ENCODE data around the gene ERGIC1.

The ERGIC1 gene

DNA sequence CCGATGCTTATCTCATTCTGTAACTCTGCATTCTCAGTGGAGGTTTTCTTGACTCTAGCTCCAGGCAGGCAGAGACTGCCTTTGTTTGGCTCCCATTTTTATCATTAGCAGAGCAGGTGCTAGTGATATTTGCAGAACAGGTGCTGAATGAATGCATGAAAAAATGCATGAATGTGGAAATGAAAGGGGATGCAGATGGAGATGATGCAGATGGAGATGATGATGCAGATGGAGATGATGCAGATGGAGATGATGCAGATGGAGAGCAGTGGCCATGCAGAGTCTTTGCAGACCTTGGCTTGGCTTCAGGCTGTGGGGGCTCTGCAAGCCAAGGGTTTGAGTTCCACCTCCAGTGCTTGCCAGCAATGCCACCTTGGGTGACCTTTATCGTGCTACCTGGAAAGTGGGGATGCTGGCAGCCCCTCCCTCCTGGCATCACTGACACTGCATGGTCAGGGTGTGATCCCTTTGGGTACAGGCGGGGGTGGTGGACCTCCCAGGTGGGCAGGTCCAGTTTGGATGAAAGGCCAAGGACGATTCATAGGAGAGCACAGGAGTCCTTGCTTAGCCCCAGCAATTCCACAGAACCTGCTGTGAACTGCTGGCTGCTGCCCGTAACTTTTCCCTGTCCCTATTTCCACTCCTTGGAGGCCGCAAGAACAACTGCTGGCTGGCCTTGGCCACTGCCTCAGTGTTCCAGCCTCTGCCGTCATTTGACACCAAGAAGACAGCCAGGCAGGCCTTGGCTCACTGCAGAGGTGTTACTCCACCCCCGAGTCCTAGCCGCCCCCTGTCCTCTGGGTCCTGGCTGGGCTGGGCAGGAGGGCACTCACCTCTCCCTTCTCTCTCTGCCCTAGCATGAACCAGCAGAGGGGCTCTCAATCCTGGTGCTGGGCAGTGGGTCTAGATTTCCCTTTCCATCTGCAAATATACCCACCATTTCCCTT, 33.0 kb downstream of the ERGIC1 start:
- DNase-seq = no peak

- no peak for DNase-seq
Observed at GRCh38 chr5:172867761-172868435, 33.8 kb downstream of the ERGIC1 start.

DNA sequence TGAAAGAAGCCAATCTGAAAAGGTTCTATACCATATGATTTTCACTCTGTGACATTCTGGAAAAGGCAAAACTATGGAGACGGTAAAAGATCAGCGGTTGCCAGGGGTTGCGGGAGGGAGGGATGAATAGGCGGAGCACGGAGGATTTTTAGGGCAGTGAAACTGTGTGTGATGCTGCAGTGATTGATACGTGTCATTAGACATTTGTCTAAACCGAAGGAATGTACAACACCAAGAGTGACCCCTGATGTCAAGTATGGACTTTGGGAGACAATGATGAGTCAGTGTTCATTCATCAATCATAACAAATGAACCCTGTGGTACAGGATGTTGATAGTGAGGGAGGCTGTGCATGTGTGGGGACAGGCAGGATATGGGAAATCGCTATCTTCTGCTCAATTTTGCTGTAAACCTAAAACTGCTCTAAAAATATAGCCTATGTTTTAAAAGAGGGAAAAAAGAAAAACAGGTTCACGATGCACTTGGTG, 34.4 kb downstream of the ERGIC1 start:
- DNase-seq = no peak

DNA sequence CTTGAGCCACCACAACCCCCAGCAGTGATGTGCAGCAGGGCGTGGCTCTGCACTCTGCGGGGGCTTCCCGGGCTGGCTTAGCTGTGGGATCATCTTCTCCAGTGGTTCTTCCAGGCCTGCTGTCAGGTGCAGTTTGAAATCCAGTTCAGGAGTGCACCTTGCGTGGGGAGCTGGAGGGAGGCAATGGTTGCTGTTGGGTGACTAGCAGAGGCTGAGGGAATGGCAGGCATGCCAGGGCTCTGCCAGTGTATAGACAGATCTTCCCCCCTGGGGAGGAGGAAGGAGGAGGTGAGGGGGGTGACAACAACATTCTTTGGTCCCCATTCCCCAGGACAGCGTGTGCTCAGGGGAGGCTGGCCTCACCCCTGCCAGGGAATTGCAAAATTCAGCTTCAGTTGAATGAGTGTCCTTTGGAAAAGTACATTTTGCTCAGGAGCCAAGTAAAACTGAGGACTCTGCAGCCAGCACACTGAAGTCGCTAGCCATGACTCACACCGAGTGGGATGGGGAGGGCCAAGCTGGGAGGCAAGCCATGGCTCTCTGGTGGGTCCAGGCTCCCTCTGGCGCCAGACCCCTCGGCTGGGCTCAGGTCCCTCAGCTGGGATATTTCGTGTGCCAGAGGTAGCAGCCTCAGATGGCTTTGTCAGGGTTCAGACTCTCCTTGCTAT, 35.0 kb downstream of the ERGIC1 start:
- no peak for DNase-seq

DNA sequence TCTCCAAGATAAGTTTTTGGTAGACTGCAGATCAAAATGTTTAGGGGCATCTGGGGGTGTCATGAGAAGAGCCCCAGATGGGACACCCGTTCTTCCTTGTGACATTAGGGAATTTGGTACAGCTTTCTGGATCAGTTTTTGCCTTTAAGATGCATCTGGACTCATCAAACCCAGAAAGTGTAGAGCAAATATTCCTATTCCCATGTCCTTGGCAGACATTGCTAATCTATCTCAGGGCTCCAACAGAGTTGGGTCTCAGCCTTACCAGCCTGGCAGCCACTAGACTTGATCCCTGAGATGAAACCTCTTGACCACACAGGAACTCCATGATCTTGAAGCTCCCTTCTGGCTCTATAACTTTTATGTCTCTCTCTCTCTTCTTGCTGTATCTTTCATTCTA, 35.6 kb downstream of the ERGIC1 start:
- no peak for DNase-seq

DNA sequence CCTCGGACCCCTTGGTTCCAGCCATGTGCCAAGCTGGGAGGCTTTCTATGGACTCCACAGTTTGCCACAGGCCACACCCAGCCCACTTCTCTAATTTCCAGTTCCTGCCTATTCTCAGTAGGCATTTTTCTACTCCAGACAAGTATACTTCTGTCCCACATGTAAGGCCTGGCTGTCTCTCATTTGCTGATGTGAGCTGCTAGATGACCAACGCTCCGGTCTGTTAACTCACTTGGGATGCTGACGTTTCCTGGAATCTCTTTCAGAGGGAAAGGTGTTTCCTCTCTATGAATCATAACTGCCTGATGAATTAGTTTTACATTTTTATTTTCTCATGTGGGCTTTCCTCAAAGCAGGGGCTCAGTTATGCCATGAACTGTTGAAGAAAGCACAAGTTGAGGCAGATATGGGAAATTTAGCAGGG, 36.3 kb downstream of the ERGIC1 start:
- peak in 1 of 2 donors; percentile 42 for DNase-seq

GRCh38 chr5:172870715-172871461, 36.8 kb downstream of the ERGIC1 start:
- no peak for DNase-seq

DNA sequence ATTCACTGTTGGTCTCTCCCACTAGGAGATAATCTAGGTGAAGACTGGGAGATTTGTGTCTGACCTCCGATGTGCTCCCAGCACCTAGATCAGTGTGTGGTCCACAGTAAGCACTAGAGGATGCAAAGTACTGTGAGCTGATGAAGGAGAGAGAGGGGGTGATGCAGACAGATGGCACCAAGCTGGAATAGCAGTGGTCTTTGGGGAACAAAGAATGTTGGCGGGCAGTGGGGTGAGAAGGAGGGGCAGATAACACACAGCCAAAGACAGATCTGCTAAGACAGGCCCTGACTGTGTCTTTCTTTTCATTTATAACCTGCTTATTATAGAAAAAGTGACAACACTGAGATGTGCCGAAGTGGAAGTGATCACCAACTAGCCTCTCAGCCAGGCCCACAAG, 37.5 kb downstream of the ERGIC1 start:
- DNase-seq = no peak

- no peak for DNase-seq
Observed at GRCh38 chr5:172871982-172872381, 37.9 kb downstream of the ERGIC1 start.

- no peak for DNase-seq
Observed at GRCh38 chr5:172872997-172873491, 39.0 kb downstream of the ERGIC1 start.

DNA sequence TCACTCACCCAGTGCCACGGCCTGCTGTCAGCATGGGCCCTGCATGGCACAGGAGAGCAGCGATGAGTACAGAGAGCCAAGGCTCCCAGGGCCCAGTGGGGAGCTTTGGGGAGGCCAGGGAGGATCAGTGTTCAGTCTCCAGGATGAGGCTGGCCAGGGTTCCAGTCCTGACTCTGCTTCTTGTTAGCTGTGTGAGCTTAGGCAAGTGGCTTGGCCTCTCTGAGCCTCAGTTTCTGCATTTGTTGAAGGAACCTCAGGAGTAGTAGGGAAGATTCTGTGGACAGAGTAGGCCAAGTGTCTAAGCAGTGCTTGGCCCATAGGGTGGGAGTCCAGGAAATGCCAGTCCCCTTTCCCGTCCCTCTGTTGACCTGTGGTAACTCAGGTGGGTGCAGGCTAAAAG, 39.5 kb downstream of the ERGIC1 start:
- DNase-seq = no peak

- DNase-seq = no peak
Observed at GRCh38 chr5:172874647-172875504, 40.8 kb downstream of the ERGIC1 start.

- DNase-seq = no peak
Observed at GRCh38 chr5:172875505-172876279, 41.6 kb downstream of the ERGIC1 start.

DNA sequence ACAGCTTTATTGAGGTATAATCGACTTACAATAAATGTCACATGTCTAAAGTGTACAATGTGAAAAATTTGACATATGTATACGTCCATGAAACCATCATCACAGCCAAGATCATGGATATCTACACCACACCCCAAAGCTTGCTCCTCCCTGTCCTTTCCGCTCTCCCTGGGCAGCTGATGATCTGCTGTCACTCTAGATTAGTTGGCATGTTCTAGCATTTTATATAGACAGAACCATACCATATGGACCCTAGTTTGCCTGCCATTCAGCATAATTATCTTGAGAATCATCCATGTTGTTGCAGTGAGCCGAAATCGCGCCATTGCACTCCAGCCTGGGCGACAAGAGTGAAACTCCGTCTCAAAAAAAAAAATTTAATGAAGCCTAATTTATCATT, 42.5 kb downstream of the ERGIC1 start:
- DNase-seq = no peak

DNA sequence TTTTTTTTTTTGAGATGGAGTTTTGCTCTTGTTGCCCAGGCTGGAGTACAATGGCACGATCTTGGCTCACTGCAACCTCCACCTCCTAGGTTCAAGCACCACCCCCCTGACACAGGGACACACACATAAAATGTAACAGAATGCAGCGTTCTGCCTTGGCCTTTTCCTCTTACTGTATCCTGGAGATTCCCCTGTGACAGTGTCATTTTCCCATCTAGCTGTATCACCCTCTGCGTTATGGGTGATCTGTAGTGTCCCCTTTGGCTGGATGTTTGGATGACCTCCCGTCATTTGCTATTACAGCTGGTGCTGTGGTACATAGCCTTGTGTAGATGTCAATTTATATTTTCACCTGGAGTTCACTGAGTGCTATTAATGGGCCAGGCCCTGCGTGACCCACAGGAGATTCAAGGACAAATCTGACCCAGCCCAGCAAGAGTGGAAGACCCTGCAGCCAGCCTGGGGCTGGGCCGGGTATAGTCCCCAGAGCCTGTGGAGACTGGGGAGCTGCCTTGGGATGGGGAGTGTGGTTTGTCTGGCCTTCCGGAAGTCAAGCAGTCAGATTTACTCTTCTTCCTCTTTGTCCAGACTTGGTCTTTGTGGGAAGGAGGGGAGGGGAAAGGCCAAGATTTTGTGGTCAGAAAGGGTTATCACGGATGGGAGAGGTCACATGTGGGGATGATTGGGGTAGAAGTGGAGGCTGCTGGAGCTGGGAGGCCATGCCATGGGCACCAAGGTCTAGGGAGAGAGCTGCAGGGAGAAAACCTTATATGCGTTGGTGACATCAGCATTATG, 43.6 kb downstream of the ERGIC1 start:
- no peak for DNase-seq

- no peak for DNase-seq
Observed at GRCh38 chr5:172878585-172878932, 44.5 kb downstream of the ERGIC1 start.

GRCh38 chr5:172878933-172879752, 45.1 kb downstream of the ERGIC1 start:
- DNase-seq = no peak

GRCh38 chr5:172881691-172882370, 47.8 kb downstream of the ERGIC1 start:
- DNase-seq = peak; percentile 33 to 76

All from CD4-positive, alpha-beta T cell treated with Interferon alpha-2 for 1 hour (primary cell).